ENCODE results near the gene FTL.

FTL gene

GRCh38 chr19:48992581-48993174, 27.6 kb downstream of the FTL start:
- DNase-seq, result peak; percentile 64

- DNase-seq, result peak; percentile 99
Measured at GRCh38 chr19:48993175-48994034, 28.3 kb downstream of the FTL start, which contains the start of the genes GYS1 and RUVBL2. Gene GYS1 (minus strand): TSS chr19:48993309. CDS start chr19:48993112, 197 bp downstream. Gene RUVBL2 (plus strand): TSS chr19:48993887. CDS start chr19:48993912, 25 bp downstream.

- DNase-seq, result no peak
Measured at GRCh38 chr19:48994035-48994386, 28.9 kb downstream of the FTL start.

- no peak for DNase-seq
Measured at GRCh38 chr19:48997972-48998371, 32.9 kb downstream of the FTL start.

- DNase-seq, result no peak
Measured at GRCh38 chr19:48999481-49000325, 34.6 kb downstream of the FTL start.

- no peak for DNase-seq
Measured at GRCh38 chr19:49004133-49004532, 39.0 kb downstream of the FTL start.

GRCh38 chr19:49004964-49005614, 40.0 kb downstream of the FTL start:
- no peak for DNase-seq

GRCh38 chr19:49006905-49007304, 41.8 kb downstream of the FTL start:
- no peak for DNase-seq

GRCh38 chr19:49009828-49010227, 44.7 kb downstream of the FTL start:
- DNase-seq, result no peak

- DNase-seq, result no peak
Measured at GRCh38 chr19:49010453-49010852, 45.3 kb downstream of the FTL start.

- no peak for DNase-seq
Measured at GRCh38 chr19:49011194-49011593, 46.1 kb downstream of the FTL start.

- no peak for DNase-seq
Measured at GRCh38 chr19:49014123-49014869, 49.2 kb downstream of the FTL start.

GRCh38 chr19:49014870-49015255, 49.8 kb downstream of the FTL start:
- no peak for DNase-seq

GRCh38 chr19:49016067-49016839, 51.1 kb downstream of the FTL start:
- no peak for DNase-seq
